ENCODE measurements around the gene RAB4A. TPM values are rescaled to one million over a fixed set of nuclear protein-coding genes. Genes with fewer than 3 reads are reported as not detected.

RAB4A gene
- total and polyA plus RNA-seq, 2 of the 13 experiments (the other 11 are each of a cell fraction or from before 2014, with no cell fraction given): 56.0 to 80.1 TPM

- TF ChIP-seq THAP11 (CRISPR knock-in tag; IDR thresholded peaks at IDR 0.05): peak; percentile 60
- no peak for TF ChIP-seq ZNF75D (CRISPR knock-in tag; IDR thresholded peaks at IDR 0.05; ENCODE audit: borderline replicate concordance)
- no peak for TF ChIP-seq TP53 (CRISPR knock-in tag; conservative IDR thresholded peaks at IDR 0.05)
- no peak for TF ChIP-seq ZNF251 (CRISPR knock-in tag; IDR thresholded peaks at IDR 0.05)
- TF ChIP-seq ZBTB4 (CRISPR knock-in tag; IDR thresholded peaks at IDR 0.05; ENCODE audit: borderline replicate concordance): no peak
- no peak for TF ChIP-seq TFDP2 (CRISPR knock-in tag; IDR thresholded peaks at IDR 0.05)
- TF ChIP-seq MBNL3 (CRISPR knock-in tag; conservative IDR thresholded peaks at IDR 0.05): no peak
- TF ChIP-seq MLLT10 (CRISPR knock-in tag; IDR thresholded peaks at IDR 0.05): no peak
- no peak for TF ChIP-seq ZNF512B (CRISPR knock-in tag; IDR thresholded peaks at IDR 0.05; ENCODE audit: borderline replicate concordance)
- no peak for TF ChIP-seq SAFB2 (CRISPR knock-in tag; IDR thresholded peaks at IDR 0.05; ENCODE audit: borderline replicate concordance, low read depth)
- no peak for TF ChIP-seq PREB (CRISPR knock-in tag; IDR thresholded peaks at IDR 0.05)
- no peak for TF ChIP-seq ZNF749 (CRISPR knock-in tag; IDR thresholded peaks at IDR 0.05; ENCODE audit: borderline replicate concordance)
- TF ChIP-seq ARNT2 (CRISPR knock-in tag; IDR thresholded peaks at IDR 0.05; ENCODE audit: low read depth): 0 out of 2 replicates have a peak, but pooled peaks have one; percentile 25
- no peak for TF ChIP-seq REL (CRISPR knock-in tag; conservative IDR thresholded peaks at IDR 0.05)
- TF ChIP-seq ZNF431 (CRISPR knock-in tag; IDR thresholded peaks at IDR 0.05; ENCODE audit: borderline replicate concordance, low read depth): no peak
- TF ChIP-seq PRDM10 (CRISPR knock-in tag; IDR thresholded peaks at IDR 0.05; ENCODE audit: low read depth): 0 out of 2 replicates have a peak, but pooled peaks have one; percentile 50
These were observed 28.1 kb downstream of the RAB4A start (continued) for GRCh38 chr1:229298887-229299503.

All from HepG2 (cell line).